ENCODE data around the gene BACE2. TPM values are rescaled to one million over a fixed set of nuclear protein-coding genes. Genes with fewer than 3 reads are reported as not detected.

BACE2 gene
- polyA plus RNA-seq, 1 donor from 2014 or later = 0.32 TPM

DNA sequence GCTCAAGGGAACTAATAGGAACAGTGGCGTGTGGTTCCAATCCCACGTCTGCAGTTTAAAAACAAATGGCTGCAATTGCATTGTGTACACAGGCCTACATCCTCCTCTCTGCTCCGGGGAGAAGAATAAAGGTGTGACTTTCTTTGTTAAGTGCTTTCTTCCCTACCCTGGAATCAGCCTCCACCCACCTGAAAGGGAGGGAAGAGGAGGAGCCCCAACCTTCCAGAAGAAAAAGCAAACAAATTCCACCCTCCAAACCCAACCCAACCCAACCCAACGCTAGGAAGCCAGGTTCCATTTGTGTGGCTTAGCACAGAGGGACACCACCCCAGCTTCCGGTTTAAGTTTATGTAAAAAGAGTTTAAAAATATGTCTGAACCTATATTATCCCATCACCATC lies 11.8 kb upstream of the BACE2 start:
- no peaks in the 10 kb centered on the region for H3K9me3 ChIP-seq (ENCODE audit: low read length)
- no peaks in the 10 kb centered on the region for H4K20me1 ChIP-seq (ENCODE audit: insufficient read depth)
- H3K79me2 ChIP-seq (replicated peaks; ENCODE audit: insufficient read depth, low read length) = no peaks in the 10 kb centered on the region
- no peak overlapping the region for H3K4me2 ChIP-seq (ENCODE audit: low read length)
- H3K27ac ChIP-seq (ENCODE audit: low read length) = no peak overlapping the region
- H3F3A ChIP-seq (ENCODE audit: insufficient read depth, low read length, poor library complexity, severe bottlenecking) = no peaks in the 10 kb centered on the region
- no peaks in the 10 kb centered on the region for H3K9me2 ChIP-seq (ENCODE audit: insufficient read depth, low read length)
- no peaks in the 10 kb centered on the region for H3K27me3 ChIP-seq (ENCODE audit: insufficient read depth, low read depth, low read length)
- H3K9ac ChIP-seq (ENCODE audit: low read length) = no peak overlapping the region
- no peaks in the 10 kb centered on the region for H3K36me3 ChIP-seq (ENCODE audit: insufficient read depth, low read length)
- TF ChIP-seq POLR2AphosphoS5 (IDR thresholded peaks at IDR 0.05) = no peak
- no peak for TF ChIP-seq RAD21 (conservative IDR thresholded peaks at IDR 0.05)
- no peak for TF ChIP-seq REST (IDR thresholded peaks at IDR 0.05; ENCODE audit: borderline replicate concordance)
- no peak for TF ChIP-seq EP300 (conservative IDR thresholded peaks at IDR 0.05; ENCODE audit: poor library complexity, severe bottlenecking)
- TF ChIP-seq EZH2 (IDR thresholded peaks at IDR 0.05; ENCODE audit: borderline replicate concordance, insufficient read depth, low read length, poor library complexity, severe bottlenecking) = no peak
- TF ChIP-seq SMC3 (conservative IDR thresholded peaks at IDR 0.05; ENCODE audit: poor library complexity) = no peak
- no peak for TF ChIP-seq TAF1 (IDR thresholded peaks at IDR 0.05; ENCODE audit: low read depth)
- TF ChIP-seq, protein P1, sequence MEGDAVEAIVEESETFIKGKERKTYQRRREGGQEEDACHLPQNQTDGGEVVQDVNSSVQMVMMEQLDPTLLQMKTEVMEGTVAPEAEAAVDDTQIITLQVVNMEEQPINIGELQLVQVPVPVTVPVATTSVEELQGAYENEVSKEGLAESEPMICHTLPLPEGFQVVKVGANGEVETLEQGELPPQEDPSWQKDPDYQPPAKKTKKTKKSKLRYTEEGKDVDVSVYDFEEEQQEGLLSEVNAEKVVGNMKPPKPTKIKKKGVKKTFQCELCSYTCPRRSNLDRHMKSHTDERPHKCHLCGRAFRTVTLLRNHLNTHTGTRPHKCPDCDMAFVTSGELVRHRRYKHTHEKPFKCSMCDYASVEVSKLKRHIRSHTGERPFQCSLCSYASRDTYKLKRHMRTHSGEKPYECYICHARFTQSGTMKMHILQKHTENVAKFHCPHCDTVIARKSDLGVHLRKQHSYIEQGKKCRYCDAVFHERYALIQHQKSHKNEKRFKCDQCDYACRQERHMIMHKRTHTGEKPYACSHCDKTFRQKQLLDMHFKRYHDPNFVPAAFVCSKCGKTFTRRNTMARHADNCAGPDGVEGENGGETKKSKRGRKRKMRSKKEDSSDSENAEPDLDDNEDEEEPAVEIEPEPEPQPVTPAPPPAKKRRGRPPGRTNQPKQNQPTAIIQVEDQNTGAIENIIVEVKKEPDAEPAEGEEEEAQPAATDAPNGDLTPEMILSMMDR (IDR thresholded peaks at IDR 0.05; ENCODE audit: poor library complexity, severe bottlenecking) = no peak
- no peak for TF ChIP-seq MXI1 (conservative IDR thresholded peaks at IDR 0.05; ENCODE audit: poor library complexity, severe bottlenecking)
- no peak overlapping the region for H2AFZ ChIP-seq (ENCODE audit: low read depth, low read length)
- no peak overlapping the region for H3K4me3 ChIP-seq (ENCODE audit: low read length)

- Histone ChIP-seq H3K79me2 (replicated peaks; ENCODE audit: insufficient read depth, low read length) (no peaks in the 10 kb centered on the region), H3K9ac (ENCODE audit: low read length) (no peak overlapping the region), H3K9me3 (ENCODE audit: low read length) (no peaks in the 10 kb centered on the region), H2AFZ (ENCODE audit: low read depth, low read length) (no peak overlapping the region), H3K27me3 (ENCODE audit: insufficient read depth, low read depth, low read length) (no peaks in the 10 kb centered on the region), H4K20me1 (ENCODE audit: insufficient read depth) (no peaks in the 10 kb centered on the region), H3K36me3 (ENCODE audit: insufficient read depth, low read length) (no peaks in the 10 kb centered on the region), H3K9me2 (ENCODE audit: insufficient read depth, low read length) (no peaks in the 10 kb centered on the region), H3F3A (ENCODE audit: insufficient read depth, low read length, poor library complexity, severe bottlenecking) (no peaks in the 10 kb centered on the region), H3K4me2 (ENCODE audit: low read length) (no peak overlapping the region), H3K27ac (ENCODE audit: low read length) (no peak overlapping the region), H3K4me3 (ENCODE audit: low read length) (no peak overlapping the region)
- TF ChIP-seq MXI1 (conservative IDR thresholded peaks at IDR 0.05; ENCODE audit: poor library complexity, severe bottlenecking) = no peak
- TF ChIP-seq POLR2AphosphoS5 (IDR thresholded peaks at IDR 0.05) = no peak
- TF ChIP-seq, protein P1 (IDR thresholded peaks at IDR 0.05; ENCODE audit: poor library complexity, severe bottlenecking) = no peak
- TF ChIP-seq SMC3 (conservative IDR thresholded peaks at IDR 0.05; ENCODE audit: poor library complexity) = no peak
- TF ChIP-seq EZH2 (IDR thresholded peaks at IDR 0.05; ENCODE audit: borderline replicate concordance, insufficient read depth, low read length, poor library complexity, severe bottlenecking) = no peak
- no peak for TF ChIP-seq REST (IDR thresholded peaks at IDR 0.05; ENCODE audit: borderline replicate concordance)
- TF ChIP-seq EP300 (conservative IDR thresholded peaks at IDR 0.05; ENCODE audit: poor library complexity, severe bottlenecking) = no peak
- TF ChIP-seq TAF1 (IDR thresholded peaks at IDR 0.05; ENCODE audit: low read depth) = no peak
- TF ChIP-seq RAD21 (conservative IDR thresholded peaks at IDR 0.05) = no peak
Observed at GRCh38 chr21:41158026-41158425, 9.9 kb upstream of the BACE2 start.
